Kidney (tissue), 14 donors: ENCODE results near the gene CACNA1F. TPM values are rescaled to one million over a fixed set of nuclear protein-coding genes. Genes with fewer than 3 reads are reported as not detected.

Source experiments
- DNase-seq, 5 donors: peaks; one replicate each; pipeline ENCODE4 v3.0.0-alpha.2; 2013 to 2020
- FAIRE-seq: peaks from 2 replicates; lab custom pipeline; 2012; peaks lifted over from hg19 to GRCh38; lab: Jason Lieb, UNC
- H3K27ac ChIP-seq, 2 donors: one replicate each; pipeline ENCODE4 v1.7.0; 2013; ENCODE audit warnings: low read depth in 2 of 2, low read length in 2 of 2, inconsistent platforms in 1 of 2
- H3K27me3 ChIP-seq: one replicate; pipeline ENCODE4 v1.7.1; 2013; ENCODE audit warnings: low read length, inconsistent platforms; ENCODE audit not compliant: control insufficient read depth, insufficient read depth
- H3K36me3 ChIP-seq, 3 donors: one replicate each; pipeline versions ENCODE4 v1.7.0 to v1.7.1; 2013; ENCODE audit warnings: low read length in 3 of 3, control low read depth in 1 of 3, inconsistent platforms in 1 of 3; ENCODE audit not compliant: insufficient read depth in 3 of 3, control insufficient read depth in 2 of 3
- H3K4me1 ChIP-seq, 3 donors: one replicate each; pipeline versions ENCODE4 v1.7.0 to v1.7.1; 2013; ENCODE audit warnings: low read length in 3 of 3, inconsistent platforms in 1 of 3, low read depth in 1 of 3; ENCODE audit not compliant: control insufficient read depth in 2 of 3, insufficient read depth in 2 of 3
- H3K4me3 ChIP-seq, 3 donors: one replicate each; pipeline versions ENCODE4 v1.7.0 to v1.8.1; 2013; ENCODE audit warnings: low read length in 3 of 3, control low read depth in 1 of 3, inconsistent platforms in 1 of 3
- H3K9ac ChIP-seq, 3 donors: one replicate each; pipeline versions ENCODE4 v1.7.0 to v1.7.1; 2013; ENCODE audit warnings: low read length in 3 of 3, control low read depth in 1 of 3, inconsistent platforms in 1 of 3
- H3K9me3 ChIP-seq, 3 donors: one replicate each; pipeline versions ENCODE4 v1.7.0 to v1.7.1; 2013; ENCODE audit warnings: low read length in 3 of 3, control low read depth in 1 of 3, inconsistent platforms in 1 of 3; ENCODE audit not compliant: control insufficient read depth in 2 of 3, insufficient read depth in 1 of 3
- intact Hi-C: fragments of 100-400 bp; cut with DNase I; formaldehyde crosslinking; loops from one replicate; pipeline ENCODE4 v1.11.1; 2022
- polyA plus RNA-seq: library from polyadenylated mRNA; stranded (reverse); fragments of 350-450 nt; fragmentation: Illumina TruSeq; extraction: RNeasy Lipid Tissue Mini Kit (QIAGEN cat#74804); gene quantifications from one replicate; pipeline ENCODE4 v1.2.3, GENCODE V29; 2014; ENCODE audit warnings: low read depth, low replicate concordance; ENCODE audit not compliant: insufficient read depth
- total RNA-seq: library from RNA; stranded (reverse); fragmentation: NEBNext Ultra II Directional; extraction: Animal tissue kit (Norgen Biotek cat#: 25700); gene quantifications from one replicate; pipeline ENCODE4 v1.2.1, GENCODE V29; 2021
- TF ChIP-seq, protein P1 (sequence below): IDR thresholded peaks from 3 replicates; pipeline ENCODE4 v1.5.1; 2012; ENCODE audit warnings: mild to moderate bottlenecking, moderate library complexity, borderline replicate concordance; ENCODE audit not compliant: insufficient read depth; ENCODE audit errors: extremely low read depth
- donor health status: control.
- donor health status: control.
- donor health status: control.
- donor health status: control.
- donor health status: control.
- donor health status: DM: yes; HTN: yes; CAD: no.
- donor health status: Normal renal cell carcinoma (clear cell type).

CACNA1F gene
- total and polyA plus RNA-seq, 2 donors from 2014 or later = 0.15 to 0.25 TPM

DNA sequence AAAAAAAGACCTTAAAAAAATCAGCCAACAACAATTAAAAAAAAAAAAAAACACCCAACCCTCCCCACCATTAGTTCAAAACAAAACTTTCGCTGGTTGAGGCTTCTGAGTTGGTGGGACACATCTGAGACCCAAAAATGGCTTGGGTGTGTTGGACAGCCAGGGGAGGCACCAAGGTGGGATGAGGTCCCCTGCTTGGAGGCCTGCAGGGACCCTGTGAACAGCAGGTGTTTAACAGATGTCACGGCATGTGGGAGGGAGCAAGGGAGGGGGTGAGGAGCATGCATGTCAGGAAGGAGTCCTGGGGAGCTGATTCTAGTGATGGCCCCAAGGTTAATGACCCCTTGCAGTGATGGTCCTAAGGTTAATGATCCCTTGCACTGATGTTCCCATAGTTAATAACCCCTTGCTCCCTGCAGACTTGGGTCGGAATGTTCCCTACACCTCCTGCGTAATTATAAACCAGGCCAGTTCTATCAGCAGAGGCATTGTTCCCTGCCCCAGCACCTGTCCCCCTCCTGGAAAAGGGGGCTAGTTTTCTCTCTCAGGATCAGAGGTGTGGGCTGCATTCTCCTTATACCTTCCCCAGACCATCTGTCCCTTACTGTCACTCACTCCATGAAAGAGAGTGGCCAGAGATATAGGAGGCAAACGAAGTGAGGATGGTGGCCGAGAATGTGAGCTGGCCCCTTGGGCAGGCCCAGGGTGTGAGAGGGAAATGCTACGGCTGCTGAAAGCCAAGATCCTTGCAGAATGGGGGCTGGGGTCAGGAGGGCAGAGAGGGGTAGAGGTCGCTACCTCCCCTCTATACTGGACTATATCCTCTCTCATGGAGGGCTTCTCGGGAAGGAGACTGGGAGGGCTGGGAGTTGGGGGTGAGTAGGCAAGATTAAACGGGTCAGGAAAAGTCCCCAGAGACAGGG, 33.6 kb upstream of the CACNA1F start:
- no peak overlapping the region for H3K9ac ChIP-seq
- no peaks in the 10 kb centered on the region for H3K9me3 ChIP-seq
- DNase-seq (peak in 2 of 5 donors; percentile 10 to 43), FAIRE-seq (no peak)
- peaks cover 0 to 6% (median 0%) of the 10 kb centered on the region in 3 donors for H3K4me1 ChIP-seq
- intact Hi-C loops = no loop called here
- H3K27ac ChIP-seq = no peak overlapping the region
- no peaks in the 10 kb centered on the region for H3K36me3 ChIP-seq
- no peak overlapping the region for H3K4me3 ChIP-seq
- TF ChIP-seq, protein P1, sequence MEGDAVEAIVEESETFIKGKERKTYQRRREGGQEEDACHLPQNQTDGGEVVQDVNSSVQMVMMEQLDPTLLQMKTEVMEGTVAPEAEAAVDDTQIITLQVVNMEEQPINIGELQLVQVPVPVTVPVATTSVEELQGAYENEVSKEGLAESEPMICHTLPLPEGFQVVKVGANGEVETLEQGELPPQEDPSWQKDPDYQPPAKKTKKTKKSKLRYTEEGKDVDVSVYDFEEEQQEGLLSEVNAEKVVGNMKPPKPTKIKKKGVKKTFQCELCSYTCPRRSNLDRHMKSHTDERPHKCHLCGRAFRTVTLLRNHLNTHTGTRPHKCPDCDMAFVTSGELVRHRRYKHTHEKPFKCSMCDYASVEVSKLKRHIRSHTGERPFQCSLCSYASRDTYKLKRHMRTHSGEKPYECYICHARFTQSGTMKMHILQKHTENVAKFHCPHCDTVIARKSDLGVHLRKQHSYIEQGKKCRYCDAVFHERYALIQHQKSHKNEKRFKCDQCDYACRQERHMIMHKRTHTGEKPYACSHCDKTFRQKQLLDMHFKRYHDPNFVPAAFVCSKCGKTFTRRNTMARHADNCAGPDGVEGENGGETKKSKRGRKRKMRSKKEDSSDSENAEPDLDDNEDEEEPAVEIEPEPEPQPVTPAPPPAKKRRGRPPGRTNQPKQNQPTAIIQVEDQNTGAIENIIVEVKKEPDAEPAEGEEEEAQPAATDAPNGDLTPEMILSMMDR = no peak
- no peaks in the 10 kb centered on the region for H3K27me3 ChIP-seq

DNA sequence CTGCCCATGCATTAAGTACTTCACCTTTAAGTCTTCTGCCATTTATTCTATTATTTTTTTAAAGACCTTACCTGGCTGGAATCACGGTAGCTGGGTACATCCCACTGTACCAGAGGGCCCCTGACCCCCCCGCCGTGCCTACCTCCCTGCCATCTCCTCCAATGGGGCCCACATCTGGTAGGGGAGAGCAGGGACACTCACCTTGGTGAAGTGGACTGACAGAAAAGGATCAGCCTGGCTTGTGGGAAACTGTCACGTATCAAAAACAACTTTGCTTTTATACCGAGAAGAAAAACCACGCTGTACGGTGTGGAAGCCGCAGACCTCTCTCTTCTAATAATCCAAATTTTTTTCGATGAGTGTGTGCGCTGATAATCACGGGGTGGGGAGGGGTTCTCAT, 31.3 kb upstream of the CACNA1F start, which contains the start of gene FOXP3:
Gene FOXP3, minus strand, starts transcription at position 251 of the 400 bp plus-strand sequence. CDS start 6,205 bp downstream, outside the sequence.
- H3K4me3 ChIP-seq = no peak within 1 kb of the TSS
- no peak for FAIRE-seq
- H3K9ac ChIP-seq = no peak within 1 kb of the TSS
- TF ChIP-seq, protein P1 = no peak
- DNase-seq = peak in 1 of 5 donors; percentile 18
- H3K4me1 ChIP-seq = peaks cover 0 to 4% (median 0%) of the 10 kb centered on the region in 3 donors
- no peaks in the 10 kb centered on the region for H3K36me3 ChIP-seq
- no peak within 1 kb of the TSS for H3K27ac ChIP-seq
- no peaks in the 10 kb centered on the region for H3K9me3 ChIP-seq
- intact Hi-C loops = no loop called here
- no peaks in the 10 kb centered on the region for H3K27me3 ChIP-seq

DNA sequence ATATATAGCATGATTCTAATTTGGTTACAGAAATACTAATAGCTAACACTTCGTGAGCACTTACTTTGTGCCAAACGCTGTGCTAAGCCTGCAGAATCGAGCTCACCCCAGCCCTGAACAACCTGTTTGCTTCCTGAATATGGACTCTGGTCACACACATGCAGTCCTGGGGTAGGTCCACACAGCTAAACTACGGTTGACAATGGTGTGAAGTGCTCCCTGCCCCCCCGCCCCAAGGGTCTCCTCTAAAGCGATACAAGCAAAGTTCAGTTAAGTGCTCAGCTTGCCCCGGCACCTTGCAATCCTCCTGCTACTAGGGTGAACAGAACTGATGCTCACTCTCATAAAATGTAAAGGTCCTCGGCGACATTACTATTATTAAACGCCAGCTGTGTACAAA, 30.5 kb upstream of the CACNA1F start:
- H3K27ac ChIP-seq = no peak overlapping the region
- H3K9me3 ChIP-seq = no peaks in the 10 kb centered on the region
- DNase-seq = peak in 1 of 5 donors; percentile 13
- no peak overlapping the region for H3K4me3 ChIP-seq
- intact Hi-C loops = no loop called here
- TF ChIP-seq, protein P1 = no peak
- H3K27me3 ChIP-seq = no peaks in the 10 kb centered on the region
- peaks cover 0 to 2% (median 0%) of the 10 kb centered on the region in 3 donors for H3K4me1 ChIP-seq
- no peak for FAIRE-seq
- no peaks in the 10 kb centered on the region for H3K36me3 ChIP-seq
- H3K9ac ChIP-seq = no peak overlapping the region
